ENCODE results near the gene IGFBP5.

Gene IGFBP5

DNA sequence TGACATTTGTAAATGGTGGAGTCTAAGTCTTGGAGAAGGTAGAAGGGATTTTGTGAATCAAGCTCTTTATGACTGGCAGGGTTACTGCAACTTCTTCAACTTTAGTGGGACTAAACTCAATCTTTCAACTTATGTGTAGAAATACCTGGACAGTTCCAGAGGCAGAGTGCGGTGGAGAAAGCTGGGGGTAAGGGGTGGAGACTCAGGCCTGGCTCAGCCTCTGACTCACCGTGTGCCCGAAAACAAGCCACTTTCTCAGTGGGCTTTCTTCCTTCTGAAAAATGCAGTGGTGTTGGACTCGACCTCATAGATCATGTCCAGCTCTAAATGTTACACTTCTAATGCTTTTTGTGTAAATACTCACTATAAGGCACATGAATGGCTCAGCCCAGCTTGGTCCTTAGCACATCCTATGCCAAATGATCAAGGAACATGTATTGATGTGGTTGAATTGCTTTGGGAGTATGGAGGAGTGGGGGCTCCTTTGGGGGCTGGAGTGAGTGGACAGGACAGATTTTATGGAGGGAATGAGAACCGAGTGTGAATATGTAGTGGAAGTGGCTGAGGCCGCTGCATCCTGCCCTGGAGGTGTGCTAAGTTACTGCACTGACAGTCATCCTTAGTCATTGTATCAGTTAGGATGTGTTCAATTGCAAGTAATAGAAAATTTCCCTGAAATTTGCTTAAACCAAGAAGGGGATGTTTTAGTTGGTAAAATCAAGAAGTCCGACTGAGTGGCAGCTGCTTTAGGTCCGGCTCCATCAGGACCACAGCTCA, 32.2 kb upstream of the IGFBP5 start:
- TF ChIP-seq ZFX (IDR thresholded peaks at IDR 0.05) (no peak), CTCF (conservative IDR thresholded peaks at IDR 0.05) (no peak)
- no peak overlapping the region for H3K27ac ChIP-seq

GRCh38 chr2:216724190-216724589, 28.8 kb upstream of the IGFBP5 start:
- TF ChIP-seq ZFX (IDR thresholded peaks at IDR 0.05) (no peak), CTCF (conservative IDR thresholded peaks at IDR 0.05) (no peak)
- H3K27ac ChIP-seq, result no peak overlapping the region

DNA sequence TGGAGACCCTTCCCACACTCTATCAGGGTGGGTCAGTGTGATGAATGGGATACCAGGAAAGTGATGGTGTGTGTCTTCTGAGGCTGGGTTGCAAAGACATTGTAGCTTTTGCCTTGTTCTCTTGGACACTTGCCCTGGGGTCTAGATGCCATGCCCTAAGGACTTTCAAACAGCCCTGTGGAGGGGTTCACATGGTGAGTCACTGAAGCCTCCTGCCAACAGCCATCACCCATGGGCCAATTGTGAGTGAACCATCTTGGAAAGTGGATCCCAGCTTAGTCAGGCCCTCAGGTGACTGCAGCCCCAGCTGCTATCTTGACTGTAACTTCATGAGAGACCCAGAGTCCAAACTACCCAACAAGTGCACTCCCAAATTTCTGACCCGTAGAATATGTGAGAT, 25.8 kb upstream of the IGFBP5 start:
- no peak overlapping the region for H3K27ac ChIP-seq
- TF ChIP-seq ZFX (IDR thresholded peaks at IDR 0.05), result no peak
- TF ChIP-seq CTCF (conservative IDR thresholded peaks at IDR 0.05), result no peak

DNA sequence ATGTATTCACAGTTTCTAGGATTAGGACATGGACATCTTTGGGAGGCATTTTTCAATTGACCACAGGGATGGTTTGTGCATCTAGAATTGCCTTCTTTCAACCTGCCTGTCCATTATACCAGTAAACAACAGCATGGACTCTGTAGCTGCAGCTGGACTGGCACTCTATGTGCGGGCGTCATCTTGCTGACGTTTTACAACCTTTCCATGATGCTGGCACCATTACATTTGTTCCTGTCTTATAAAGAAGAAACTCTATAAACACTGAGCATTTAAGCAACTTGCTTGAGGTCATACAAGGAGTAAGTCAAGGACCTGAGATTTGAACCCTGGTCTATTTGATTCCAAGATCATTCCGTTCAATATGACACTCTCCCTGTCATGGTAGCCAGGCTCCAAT, 25.4 kb upstream of the IGFBP5 start:
- H3K27ac ChIP-seq, result no peak overlapping the region
- TF ChIP-seq ZFX (IDR thresholded peaks at IDR 0.05), result no peak
- TF ChIP-seq CTCF (conservative IDR thresholded peaks at IDR 0.05), result no peak

- TF ChIP-seq ZFX (IDR thresholded peaks at IDR 0.05) (no peak), CTCF (conservative IDR thresholded peaks at IDR 0.05) (no peak)
- no peak overlapping the region for H3K27ac ChIP-seq
Measured at GRCh38 chr2:216717907-216718615, 22.7 kb upstream of the IGFBP5 start.

DNA sequence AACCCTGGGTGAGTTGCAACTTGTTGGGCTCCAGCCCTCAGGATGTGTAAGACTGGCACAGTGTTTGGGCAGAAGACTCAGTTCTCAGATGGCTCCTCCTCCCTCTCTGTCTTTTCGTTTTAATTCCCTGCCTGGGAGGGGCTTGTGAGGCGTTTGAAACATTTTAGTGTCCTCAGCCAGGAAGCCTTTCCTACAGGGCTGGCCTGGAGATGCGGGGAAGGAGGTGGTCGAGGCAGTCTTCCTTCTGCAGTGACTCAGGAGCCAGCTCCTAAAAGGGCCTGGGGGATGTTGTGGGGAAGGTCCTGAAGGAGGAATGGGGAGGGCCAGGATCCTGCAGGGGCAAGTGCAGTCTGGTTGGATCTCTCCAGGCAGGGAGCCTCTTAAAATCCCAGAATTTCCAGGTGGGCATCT, 22.1 kb upstream of the IGFBP5 start:
- H3K27ac ChIP-seq, result no peak overlapping the region
- TF ChIP-seq CTCF (conservative IDR thresholded peaks at IDR 0.05) (no peak), ZFX (IDR thresholded peaks at IDR 0.05) (no peak)

DNA sequence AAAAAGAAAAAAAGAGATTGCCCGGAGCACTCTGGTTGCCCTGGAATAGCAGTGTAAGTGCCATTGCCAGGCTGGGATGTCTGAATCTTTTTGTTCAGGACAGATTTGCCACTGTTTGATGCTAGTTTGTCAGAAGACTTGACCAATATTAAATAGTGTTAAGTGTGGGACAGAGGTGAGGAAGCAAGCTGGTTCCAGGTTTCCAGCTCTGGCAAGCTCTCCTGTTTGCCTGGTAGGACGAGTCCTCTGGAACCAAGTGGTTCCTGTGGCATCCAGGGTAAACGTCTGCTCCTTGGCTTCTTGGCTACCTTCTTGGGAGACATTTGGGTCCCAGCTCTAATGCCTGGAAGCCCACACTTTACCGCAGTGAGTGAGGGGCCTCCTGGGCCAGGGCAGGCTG, 20.8 kb upstream of the IGFBP5 start:
- TF ChIP-seq CTCF (conservative IDR thresholded peaks at IDR 0.05), result no peak
- no peak for TF ChIP-seq ZFX (IDR thresholded peaks at IDR 0.05)
- no peak overlapping the region for H3K27ac ChIP-seq

All from C4-2B (cell line).